ENCODE data around the gene THSD4.

GRCh38 chr15:71807125-71807629, 691.9 kb downstream of the THSD4 start:
- TF ChIP-seq ESRRA (IDR thresholded peaks at IDR 0.05; ENCODE audit: borderline replicate concordance, low read length): no peak
- no peak for TF ChIP-seq CTCF (IDR thresholded peaks at IDR 0.05)
- no peak for TF ChIP-seq CEBPB (IDR thresholded peaks at IDR 0.05)

Data from A549 (cell line).